ENCODE data around the gene MUC22.
"Not testable (repeated sequence)": the region's sequence is repeated elsewhere in the genome, so short reads cannot be mapped to it uniquely, and the experiment has no call there.

DNA sequence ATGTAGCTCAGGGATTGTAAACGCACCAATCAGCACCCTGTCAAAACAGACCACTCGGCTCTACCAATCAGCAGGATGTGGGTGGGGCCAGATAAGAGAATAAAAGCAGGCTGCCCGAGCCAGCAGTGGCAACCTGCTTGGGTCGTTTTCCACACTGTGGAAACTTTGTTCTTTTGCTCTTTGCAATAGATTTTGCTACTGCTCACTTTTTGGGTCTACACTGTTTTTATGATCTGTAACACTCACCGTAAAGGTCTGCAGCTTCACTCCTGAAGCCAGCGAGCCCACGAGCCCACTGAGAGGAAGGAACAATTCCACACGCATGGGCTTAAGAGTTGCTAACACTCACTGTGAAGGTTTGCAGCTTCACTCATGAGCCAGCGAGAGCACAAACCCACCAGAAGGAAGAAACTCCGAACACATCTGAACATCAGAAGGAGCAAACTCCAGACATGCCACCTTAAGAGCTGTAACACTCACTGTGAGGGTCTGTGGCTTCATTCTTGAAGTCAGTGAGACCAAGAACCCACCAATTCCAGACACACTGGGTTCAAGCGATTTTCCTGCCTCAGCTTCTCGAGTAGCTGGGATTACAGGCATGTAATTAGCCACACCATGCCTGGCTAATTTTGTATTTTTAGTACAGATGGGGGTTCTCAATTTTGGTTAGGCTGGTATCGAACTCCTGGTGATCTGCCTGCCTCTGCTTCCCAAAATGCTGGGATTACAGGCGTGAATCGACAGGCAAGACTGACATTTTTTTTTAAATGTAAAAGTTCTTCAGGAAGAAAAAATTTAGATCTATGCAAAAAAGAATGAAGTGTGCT lies 11.6 kb downstream of the MUC22 start:
- TF ChIP-seq, protein P1, sequence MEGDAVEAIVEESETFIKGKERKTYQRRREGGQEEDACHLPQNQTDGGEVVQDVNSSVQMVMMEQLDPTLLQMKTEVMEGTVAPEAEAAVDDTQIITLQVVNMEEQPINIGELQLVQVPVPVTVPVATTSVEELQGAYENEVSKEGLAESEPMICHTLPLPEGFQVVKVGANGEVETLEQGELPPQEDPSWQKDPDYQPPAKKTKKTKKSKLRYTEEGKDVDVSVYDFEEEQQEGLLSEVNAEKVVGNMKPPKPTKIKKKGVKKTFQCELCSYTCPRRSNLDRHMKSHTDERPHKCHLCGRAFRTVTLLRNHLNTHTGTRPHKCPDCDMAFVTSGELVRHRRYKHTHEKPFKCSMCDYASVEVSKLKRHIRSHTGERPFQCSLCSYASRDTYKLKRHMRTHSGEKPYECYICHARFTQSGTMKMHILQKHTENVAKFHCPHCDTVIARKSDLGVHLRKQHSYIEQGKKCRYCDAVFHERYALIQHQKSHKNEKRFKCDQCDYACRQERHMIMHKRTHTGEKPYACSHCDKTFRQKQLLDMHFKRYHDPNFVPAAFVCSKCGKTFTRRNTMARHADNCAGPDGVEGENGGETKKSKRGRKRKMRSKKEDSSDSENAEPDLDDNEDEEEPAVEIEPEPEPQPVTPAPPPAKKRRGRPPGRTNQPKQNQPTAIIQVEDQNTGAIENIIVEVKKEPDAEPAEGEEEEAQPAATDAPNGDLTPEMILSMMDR (IDR thresholded peaks at IDR 0.05), result not testable (repeated sequence)
- TF ChIP-seq POLR2A (IDR thresholded peaks at IDR 0.05), result not testable (repeated sequence)
